Chondrocyte (in vitro differentiated cells): ENCODE results near the gene SETX. TPM values are rescaled to one million over a fixed set of nuclear protein-coding genes. Genes with fewer than 3 reads are reported as not detected.
A peak's percentile ranks its signal among the peaks of the same experiment; 100 is the strongest.

Experiments
- DNase-seq: peaks from one replicate; pipeline ENCODE4 v3.0.0; 2021; ENCODE audit warnings: mixed read lengths, low spot score
- H3K27ac Mint-ChIP-seq: one replicate; pipeline ENCODE4 v1.8.0; 2021; ENCODE audit warnings: mild to moderate bottlenecking, moderate library complexity, mixed read lengths; ENCODE audit not compliant: unreplicated experiment
- H3K27me3 Mint-ChIP-seq: 2 replicates; pipeline ENCODE4 v1.8.0; 2021; ENCODE audit warnings: low read depth, mixed read lengths
- H3K36me3 Mint-ChIP-seq: 2 replicates; pipeline ENCODE4 v1.8.0; 2021; ENCODE audit warnings: low read depth, mixed read lengths
- H3K4me1 Mint-ChIP-seq: 2 replicates; pipeline ENCODE4 v1.8.0; 2021; ENCODE audit warnings: low read depth, mild to moderate bottlenecking, mixed read lengths
- H3K4me3 Mint-ChIP-seq: one replicate; pipeline ENCODE4 v1.8.0; 2021; ENCODE audit warnings: mild to moderate bottlenecking, moderate library complexity, mixed read lengths; ENCODE audit not compliant: unreplicated experiment
- H3K9me3 Mint-ChIP-seq: 2 replicates; pipeline ENCODE4 v1.8.0; 2021; ENCODE audit warnings: low read depth, mixed read lengths
- CTCF ChIP-seq: fragments of 200-600 bp; sonication (generic); IDR thresholded peaks from 2 replicates; pipeline ENCODE4 v1.5.0; 2021; ENCODE audit warnings: antibody characterized with exemption, mild to moderate bottlenecking, moderate library complexity
- total RNA-seq: library from RNA; stranded (reverse); gene quantifications from 3 replicates; pipeline ENCODE4 v1.2.1, GENCODE V29; 2021

Gene SETX
- total RNA-seq, 1 donor from 2014 or later, result 40.0 TPM

- H3K9me3 Mint-ChIP-seq, result no peaks in the 10 kb centered on the region
- peak overlapping the region; percentile 84 for H3K4me3 Mint-ChIP-seq
- no peak for DNase-seq
- H3K4me1 Mint-ChIP-seq, result peaks cover 27% of the 10 kb centered on the region
- peaks cover 9% of the 10 kb centered on the region for H3K27me3 Mint-ChIP-seq
- H3K36me3 Mint-ChIP-seq, result no peaks in the 10 kb centered on the region
- H3K27ac Mint-ChIP-seq, result peak overlapping the region; percentile 42
- no peak for TF ChIP-seq CTCF
Observed at GRCh38 chr9:132241840-132242620, 112.8 kb downstream of the SETX start.

GRCh38 chr9:132241483-132241839, 113.3 kb downstream of the SETX start:
- peaks cover 14% of the 10 kb centered on the region for H3K27me3 Mint-ChIP-seq
- DNase-seq, result no peak

GRCh38 chr9:132240841-132241482, 113.8 kb downstream of the SETX start:
- Mint-ChIP-seq H3K4me1 (peaks cover 21% of the 10 kb centered on the region), H3K27ac (peak overlapping the region; percentile 8), H3K36me3 (no peaks in the 10 kb centered on the region), H3K9me3 (no peaks in the 10 kb centered on the region), H3K4me3 (peak overlapping the region; percentile 77), H3K27me3 (peaks cover 14% of the 10 kb centered on the region)
- no peak for DNase-seq
- TF ChIP-seq CTCF, result no peak

More at GRCh38 chr9:132241483-132241839, 113.3 kb downstream of the SETX start:
- Mint-ChIP-seq H3K36me3 (no peaks in the 10 kb centered on the region), H3K4me3 (peak overlapping the region; percentile 77), H3K4me1 (peaks cover 26% of the 10 kb centered on the region), H3K27ac (peak overlapping the region; percentile 8), H3K9me3 (no peaks in the 10 kb centered on the region)
- TF ChIP-seq CTCF, result peak; percentile 8

- peaks cover 18% of the 10 kb centered on the region for H3K27me3 Mint-ChIP-seq
- DNase-seq, result no peak
- H3K4me1 Mint-ChIP-seq, result peaks cover 13% of the 10 kb centered on the region
- no peaks in the 10 kb centered on the region for H3K9me3 Mint-ChIP-seq
- no peaks in the 10 kb centered on the region for H3K36me3 Mint-ChIP-seq
- no peak for TF ChIP-seq CTCF
- no peak overlapping the region for H3K4me3 Mint-ChIP-seq
- no peak overlapping the region for H3K27ac Mint-ChIP-seq
Observed at GRCh38 chr9:132239999-132240840, 114.6 kb downstream of the SETX start.

GRCh38 chr9:132239518-132239917, 115.3 kb downstream of the SETX start:
- peaks cover 24% of the 10 kb centered on the region for H3K27me3 Mint-ChIP-seq
- no peak overlapping the region for H3K4me3 Mint-ChIP-seq
- DNase-seq, result no peak
- H3K9me3 Mint-ChIP-seq, result no peaks in the 10 kb centered on the region
- H3K4me1 Mint-ChIP-seq, result peaks cover 11% of the 10 kb centered on the region
- no peak for TF ChIP-seq CTCF
- H3K36me3 Mint-ChIP-seq, result no peaks in the 10 kb centered on the region
- no peak overlapping the region for H3K27ac Mint-ChIP-seq
